Camera-type eye (tissue), 1 donor: ENCODE measurements around the gene DUSP8. TPM values are rescaled to one million over a fixed set of nuclear protein-coding genes. Genes with fewer than 3 reads are reported as not detected.

ENCODE experiments used
- total RNA-seq: library from RNA; depleted of rRNA; stranded (reverse); fragments of >200 nt; gene quantifications from one replicate; pipeline ENCODE4 v1.2.3, GENCODE V29; 2014

The DUSP8 gene
- total RNA-seq = 10.9 TPM

DNA sequence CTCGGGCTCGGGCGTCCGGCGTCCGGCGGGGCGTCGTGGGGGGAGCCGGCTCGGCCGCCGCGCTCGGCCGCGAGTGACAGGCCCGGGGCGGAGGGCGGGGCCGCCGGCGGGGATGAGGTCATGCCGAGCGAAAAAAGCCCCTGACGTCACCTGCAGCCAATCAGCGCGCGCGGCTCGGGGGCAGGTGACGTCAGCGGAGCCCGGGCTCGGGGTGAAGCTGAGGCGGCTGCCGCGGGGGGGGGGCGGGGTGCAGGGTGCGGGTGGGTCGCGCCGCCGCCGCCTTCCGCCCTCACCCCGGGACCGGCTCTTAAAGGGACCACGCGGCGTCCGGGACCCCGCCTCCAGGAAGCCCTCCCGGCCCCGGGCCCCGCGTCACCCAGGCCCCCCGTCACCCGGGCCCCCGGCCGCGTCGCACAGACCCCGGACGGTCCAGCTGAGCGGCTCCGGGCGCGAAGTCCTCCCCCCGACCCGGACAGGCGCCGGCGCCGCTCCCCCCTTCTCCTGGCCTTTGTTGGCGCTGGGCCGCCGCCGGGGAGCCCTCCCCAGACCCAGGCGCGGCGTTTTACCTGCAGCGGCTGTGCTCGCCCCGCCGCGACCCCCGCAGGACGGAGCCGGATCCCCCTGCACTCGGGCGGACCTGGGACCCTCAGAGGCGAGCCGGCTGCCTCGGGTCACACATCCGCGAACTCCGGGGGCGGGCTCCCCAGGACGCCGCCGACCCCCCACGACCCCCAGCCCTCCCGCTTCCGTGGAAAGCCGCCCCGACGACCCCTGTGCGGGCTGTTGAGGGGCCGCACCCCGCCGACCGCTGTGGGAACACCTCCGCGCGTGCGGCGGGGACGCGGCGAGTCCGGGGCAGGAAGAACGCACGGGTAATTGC is at the start of gene DUSP8:
DUSP8 (minus strand) TSS at position 75 of the 880 bp plus-strand sequence. CDS start 6,445 bp downstream, outside the sequence.

DNA sequence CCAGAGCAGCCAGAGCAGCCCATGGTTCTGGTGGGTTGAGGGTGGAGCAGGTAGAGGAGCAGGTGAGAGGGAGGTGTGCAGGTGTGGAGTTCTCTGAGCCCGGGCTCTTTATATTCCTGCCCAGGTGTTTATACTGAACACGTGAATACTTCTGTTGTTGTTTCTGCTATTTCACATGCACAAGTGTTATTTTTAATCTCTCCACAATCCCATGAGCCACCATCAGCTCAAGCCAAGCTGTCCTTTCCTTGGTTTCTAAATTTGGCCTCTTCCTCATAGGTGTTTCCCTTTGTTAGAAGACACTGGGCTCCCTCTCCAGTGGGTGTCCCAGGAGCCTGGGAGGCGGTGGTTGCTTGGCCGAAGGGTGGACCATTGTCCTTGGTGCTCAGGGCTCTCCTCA is 36.3 kb upstream of the DUSP8 start, which contains the start of gene KRTAP5-3:
KRTAP5-3 (minus strand) TSS at position 101 of the 400 bp plus-strand sequence; CDS start at position 23, 78 bp downstream.

GRCh38 chr11:1597994-1598380 is 25.9 kb upstream of the DUSP8 start, which contains the start of gene KRTAP5-2:
Gene KRTAP5-2, minus strand, starts transcription at chr11:1598294. Its CDS starts 44 bp downstream, at chr11:1598250.

DNA sequence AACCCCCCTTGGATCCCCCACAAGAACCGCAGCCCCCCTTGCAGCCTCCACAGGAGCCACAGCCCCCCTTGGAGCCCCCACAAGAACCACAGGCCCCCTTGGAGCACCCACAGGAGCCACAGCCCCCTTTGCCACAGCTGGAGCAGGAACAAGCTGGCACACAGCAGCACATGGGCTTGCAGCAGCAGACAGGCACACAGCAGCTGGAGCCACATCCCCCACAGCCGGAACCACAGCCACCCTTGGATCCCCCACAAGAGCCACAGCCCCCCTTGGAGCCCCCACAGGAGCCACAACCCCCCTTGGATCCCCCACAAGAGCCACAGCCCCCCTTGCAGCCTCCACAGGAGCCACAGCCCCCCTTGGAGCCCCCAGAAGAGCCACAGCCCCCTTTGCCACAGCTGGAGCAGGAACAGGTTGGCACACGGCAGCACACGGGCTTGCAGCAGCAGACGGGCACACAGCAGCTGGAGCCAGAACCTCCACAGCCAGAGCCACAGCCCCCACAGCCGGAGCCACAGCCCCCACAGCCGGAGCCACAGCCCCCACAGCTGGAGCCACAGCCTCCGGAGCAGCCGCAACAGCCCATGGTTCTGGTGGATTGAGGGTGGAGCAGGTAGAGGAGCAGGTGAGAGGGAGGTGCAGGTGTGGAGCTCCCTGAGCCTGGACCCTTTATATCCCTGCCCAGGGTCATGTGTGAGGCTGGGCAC is 12.7 kb upstream of the DUSP8 start, which contains the start of gene KRTAP5-1:
KRTAP5-1 (minus strand) TSS at position 623 of the 710 bp plus-strand sequence; CDS start at position 589, 34 bp downstream.

Other genes starting within 250 kb of the DUSP8 start
- gene BRSK2, start 182.3 kb downstream of the DUSP8 start, total RNA-seq = 50.6 TPM
- 34.3 TPM for gene MOB2, start 85.5 kb downstream of the DUSP8 start, total RNA-seq
- gene KRTAP5-1, start 13.0 kb upstream of the DUSP8 start, total RNA-seq = not detected
- gene KRTAP5-2, start 26.0 kb upstream of the DUSP8 start, total RNA-seq = not detected
- not detected for gene KRTAP5-3, start 36.2 kb upstream of the DUSP8 start, total RNA-seq
- not detected for gene KRTAP5-4, start 49.9 kb upstream of the DUSP8 start, total RNA-seq
- gene KRTAP5-5, start 57.5 kb upstream of the DUSP8 start, total RNA-seq = 0.44 TPM
- gene KRTAP5-6, start 124.9 kb upstream of the DUSP8 start, total RNA-seq = not detected
- 9.5 TPM for gene IFITM10, start 178.3 kb upstream of the DUSP8 start, total RNA-seq
- 167 TPM for gene CTSD, start 191.7 kb upstream of the DUSP8 start, total RNA-seq